Measurements from ENCODE around the gene EFCAB3. TPM values are rescaled to one million over a fixed set of nuclear protein-coding genes. Genes with fewer than 3 reads are reported as not detected.
"Not testable (repeated sequence)": the region's sequence is repeated elsewhere in the genome, so short reads cannot be mapped to it uniquely, and the experiment has no call there.

The EFCAB3 gene
- polyA plus RNA-seq, 5 donors, result 0.50 to 0.70 (median 0.54) TPM

- DNase-seq, result not testable (repeated sequence)
Observed at GRCh38 chr17:62464422-62464821, 84.1 kb downstream of the EFCAB3 start.

- DNase-seq, result not testable (repeated sequence)
Observed at GRCh38 chr17:62465271-62465670, 84.9 kb downstream of the EFCAB3 start.

Other genes starting within 250 kb of the EFCAB3 start
- 10 to 100 TPM; 16.9 to 21.4 (median 18.4) TPM for gene METTL2A, start 43.3 kb downstream of the EFCAB3 start, polyA plus RNA-seq (ENCODE audit: insufficient read depth in 1 of 5, insufficient read length in 5 of 5, low replicate concordance in 1 of 5)
- 10 to 100 TPM; 55.2 to 73.9 (median 70.2) TPM for gene TLK2, start 98.3 kb downstream of the EFCAB3 start, polyA plus RNA-seq (ENCODE audit: insufficient read depth in 1 of 5, insufficient read length in 5 of 5, low replicate concordance in 1 of 5)
- 100 to 1,000 TPM in 2 of 5 donors, 10 to 100 TPM in 3; 69.9 to 144 (median 93.6) TPM for gene MRC2, start 247.1 kb downstream of the EFCAB3 start, polyA plus RNA-seq (ENCODE audit: insufficient read depth in 1 of 5, insufficient read length in 5 of 5, low replicate concordance in 1 of 5)